ENCODE measurements around the gene BMPR1A.

Gene BMPR1A

DNA sequence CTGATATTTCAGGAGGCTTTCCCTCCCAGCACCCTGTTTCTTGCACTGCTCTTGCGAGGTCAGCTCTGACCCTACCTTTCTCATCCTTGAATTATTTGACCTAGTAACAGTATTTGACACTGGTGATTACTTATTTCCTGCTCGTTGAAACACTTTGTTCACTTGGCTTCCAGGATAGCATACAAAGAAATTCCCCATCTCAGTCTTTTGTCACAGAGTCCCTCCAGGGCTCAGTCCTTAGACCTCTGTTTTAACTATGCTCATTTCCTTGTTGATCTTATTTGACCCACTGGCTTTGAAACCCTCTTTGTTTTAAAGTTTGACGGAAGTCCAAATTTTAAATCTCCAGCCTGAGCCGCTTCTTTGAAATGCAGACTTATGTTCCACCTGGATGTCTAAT lies 29.9 kb downstream of the BMPR1A start:
- no peak for DNase-seq
- WGBS (ENCODE audit: insufficient coverage): 75% methylated on average over 4 of the region's 4 CpGs
- H3K4me3 ChIP-seq (ENCODE audit: control insufficient read depth in 1 of 7, extremely low read depth in 1 of 7, insufficient read depth in 4 of 7, low read depth in 2 of 7, low read length in 6 of 7): no peak overlapping the region
- H3K36me3 ChIP-seq (ENCODE audit: control insufficient read depth in 4 of 4, insufficient read depth in 4 of 4, low read length in 3 of 4): no peaks in the 10 kb centered on the region
- POLR2A ChIA-PET: no interaction called here
- CTCF ChIA-PET: no interaction called here
- peaks cover 0 to 10% (median 0%) of the 10 kb centered on the region in 5 experiments for H3K9me3 ChIP-seq (ENCODE audit: control extremely low read depth in 1 of 5, control insufficient read depth in 4 of 5, insufficient read depth in 2 of 5, low read depth in 1 of 5, low read length in 4 of 5)
- no peaks in the 10 kb centered on the region for H3K4me1 ChIP-seq (ENCODE audit: control extremely low read depth in 1 of 4, control insufficient read depth in 4 of 4, insufficient read depth in 4 of 4, low read length in 3 of 4)
- H3K27me3 ChIP-seq (replicated peaks in 2 of 5; ENCODE audit: control insufficient read depth in 4 of 5, insufficient read depth in 5 of 5, low read length in 4 of 5): peaks cover 0 to 5% (median 3%) of the 10 kb centered on the region in 5 experiments
- no peak overlapping the region for H3K27ac ChIP-seq (ENCODE audit: insufficient read depth in 1 of 2, low read depth in 1 of 2, low read length in 2 of 2, poor library complexity in 1 of 2, severe bottlenecking in 2 of 2)

DNA sequence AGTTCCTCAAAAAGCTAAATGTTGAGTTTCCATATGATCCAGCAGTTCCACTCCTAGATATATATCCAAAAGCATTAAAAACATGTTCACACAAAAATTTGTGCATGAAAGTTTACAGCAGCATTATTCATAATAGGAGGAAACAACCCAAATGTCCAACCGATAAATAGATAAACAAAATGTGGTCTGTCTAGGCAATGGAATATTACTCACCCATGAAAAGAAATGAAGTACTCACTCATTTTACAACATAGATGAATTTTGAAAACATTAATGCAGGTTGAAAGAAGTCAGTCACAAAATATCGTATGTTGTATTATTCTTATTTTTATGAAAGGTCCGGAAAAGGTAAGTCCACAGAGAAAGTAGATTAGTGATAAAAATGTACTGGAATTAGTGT lies 34.0 kb downstream of the BMPR1A start:
- Histone ChIP-seq H3K4me1 (ENCODE audit: control extremely low read depth in 1 of 4, control insufficient read depth in 4 of 4, insufficient read depth in 4 of 4, low read length in 3 of 4) (no peaks in the 10 kb centered on the region), H3K4me3 (ENCODE audit: control insufficient read depth in 1 of 7, extremely low read depth in 1 of 7, insufficient read depth in 4 of 7, low read depth in 2 of 7, low read length in 6 of 7) (no peak overlapping the region), H3K9me3 (ENCODE audit: control extremely low read depth in 1 of 5, control insufficient read depth in 4 of 5, insufficient read depth in 2 of 5, low read depth in 1 of 5, low read length in 4 of 5) (peaks cover 0 to 10% (median 0%) of the 10 kb centered on the region in 5 experiments), H3K27me3 (replicated peaks in 2 of 5; ENCODE audit: control insufficient read depth in 4 of 5, insufficient read depth in 5 of 5, low read length in 4 of 5) (peaks cover 0 to 7% (median 2%) of the 10 kb centered on the region in 5 experiments), H3K27ac (ENCODE audit: insufficient read depth in 1 of 2, low read depth in 1 of 2, low read length in 2 of 2, poor library complexity in 1 of 2, severe bottlenecking in 2 of 2) (no peak overlapping the region), H3K36me3 (ENCODE audit: control insufficient read depth in 4 of 4, insufficient read depth in 4 of 4, low read length in 3 of 4) (no peaks in the 10 kb centered on the region)
- 100% methylated on average over 1 of the region's 3 CpGs for WGBS (ENCODE audit: insufficient coverage)
- no peak for DNase-seq
- POLR2A ChIA-PET: no interaction called here
- CTCF ChIA-PET: no interaction called here

DNA sequence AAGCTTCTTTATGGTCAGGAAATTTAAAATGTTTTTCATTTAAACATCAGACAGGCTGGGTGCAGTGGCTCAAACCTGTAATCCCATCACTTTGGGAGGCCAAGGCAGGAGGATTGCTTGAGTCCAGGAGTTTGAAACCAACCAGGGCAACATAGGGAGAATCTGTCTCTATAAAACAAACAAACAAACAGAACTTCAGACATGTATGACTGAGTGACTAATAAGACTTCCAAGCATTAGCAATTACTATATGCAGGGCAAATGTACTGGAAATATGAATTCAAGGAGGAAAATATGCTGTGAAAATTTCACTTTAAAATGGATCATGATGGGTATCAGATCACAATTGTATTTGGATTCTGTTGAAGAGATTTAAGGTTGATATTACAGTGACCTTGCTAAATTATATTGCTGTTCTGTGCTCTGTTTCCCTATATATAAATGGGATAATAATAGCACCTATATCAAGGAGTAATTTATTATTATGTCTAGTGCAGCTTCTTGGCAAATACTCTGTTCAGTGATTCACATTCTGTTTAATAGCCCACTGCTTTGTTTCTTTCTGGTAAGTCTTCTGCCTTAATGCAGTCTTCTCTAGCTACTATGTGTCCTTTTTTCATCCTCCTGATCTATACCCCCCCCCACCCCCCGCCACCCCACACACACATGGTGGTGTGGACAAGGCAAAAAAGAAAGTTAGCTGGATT lies 36.2 kb downstream of the BMPR1A start:
- CTCF ChIA-PET: no interaction called here
- WGBS (ENCODE audit: insufficient coverage): no CpG with 5 or more reads among the region's 1 CpG
- DNase-seq: no peak
- Histone ChIP-seq H3K27me3 (replicated peaks in 2 of 5; ENCODE audit: control insufficient read depth in 4 of 5, insufficient read depth in 5 of 5, low read length in 4 of 5) (peaks cover 0 to 3% (median 0%) of the 10 kb centered on the region in 5 experiments), H3K27ac (ENCODE audit: insufficient read depth in 1 of 2, low read depth in 1 of 2, low read length in 2 of 2, poor library complexity in 1 of 2, severe bottlenecking in 2 of 2) (no peak overlapping the region), H3K36me3 (ENCODE audit: control insufficient read depth in 4 of 4, insufficient read depth in 4 of 4, low read length in 3 of 4) (no peaks in the 10 kb centered on the region), H3K4me3 (ENCODE audit: control insufficient read depth in 1 of 7, extremely low read depth in 1 of 7, insufficient read depth in 4 of 7, low read depth in 2 of 7, low read length in 6 of 7) (no peak overlapping the region), H3K4me1 (ENCODE audit: control extremely low read depth in 1 of 4, control insufficient read depth in 4 of 4, insufficient read depth in 4 of 4, low read length in 3 of 4) (no peaks in the 10 kb centered on the region), H3K9me3 (ENCODE audit: control extremely low read depth in 1 of 5, control insufficient read depth in 4 of 5, insufficient read depth in 2 of 5, low read depth in 1 of 5, low read length in 4 of 5) (peaks cover 0 to 4% (median 0%) of the 10 kb centered on the region in 5 experiments)
- POLR2A ChIA-PET: no interaction called here

DNA sequence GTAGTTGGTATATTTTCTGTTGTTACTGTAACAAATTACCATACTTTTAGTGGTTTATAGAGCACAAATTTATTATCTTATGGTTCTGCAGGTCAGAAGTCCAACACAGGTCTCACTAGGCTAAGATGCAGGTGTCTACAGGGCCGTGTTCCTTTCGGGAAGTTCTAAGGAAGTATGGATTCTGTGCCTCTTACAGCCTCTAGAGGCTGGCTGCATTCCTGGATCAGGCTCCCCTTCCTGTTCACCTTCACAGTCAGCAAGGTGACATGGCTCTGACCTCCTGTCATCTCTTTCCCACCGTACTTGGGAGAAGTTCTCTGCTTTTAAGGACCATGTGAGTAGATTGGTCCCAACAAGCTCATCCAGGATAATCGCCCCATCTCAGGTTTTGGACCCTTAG lies 37.3 kb downstream of the BMPR1A start:
- 94% methylated on average over 2 of the region's 4 CpGs for WGBS (ENCODE audit: insufficient coverage)
- DNase-seq: no peak
- H3K36me3 ChIP-seq (ENCODE audit: control insufficient read depth in 4 of 4, insufficient read depth in 4 of 4, low read length in 3 of 4): no peaks in the 10 kb centered on the region
- H3K9me3 ChIP-seq (ENCODE audit: control extremely low read depth in 1 of 5, control insufficient read depth in 4 of 5, insufficient read depth in 2 of 5, low read depth in 1 of 5, low read length in 4 of 5): no peaks in the 10 kb centered on the region
- CTCF ChIA-PET: no interaction called here
- POLR2A ChIA-PET: no interaction called here
- H3K27me3 ChIP-seq (replicated peaks in 2 of 5; ENCODE audit: control insufficient read depth in 4 of 5, insufficient read depth in 5 of 5, low read length in 4 of 5): peaks cover 0 to 3% (median 0%) of the 10 kb centered on the region in 5 experiments
- no peak overlapping the region for H3K4me3 ChIP-seq (ENCODE audit: control insufficient read depth in 1 of 7, extremely low read depth in 1 of 7, insufficient read depth in 4 of 7, low read depth in 2 of 7, low read length in 6 of 7)
- H3K27ac ChIP-seq (ENCODE audit: insufficient read depth in 1 of 2, low read depth in 1 of 2, low read length in 2 of 2, poor library complexity in 1 of 2, severe bottlenecking in 2 of 2): no peak overlapping the region
- H3K4me1 ChIP-seq (ENCODE audit: control extremely low read depth in 1 of 4, control insufficient read depth in 4 of 4, insufficient read depth in 4 of 4, low read length in 3 of 4): no peaks in the 10 kb centered on the region

DNA sequence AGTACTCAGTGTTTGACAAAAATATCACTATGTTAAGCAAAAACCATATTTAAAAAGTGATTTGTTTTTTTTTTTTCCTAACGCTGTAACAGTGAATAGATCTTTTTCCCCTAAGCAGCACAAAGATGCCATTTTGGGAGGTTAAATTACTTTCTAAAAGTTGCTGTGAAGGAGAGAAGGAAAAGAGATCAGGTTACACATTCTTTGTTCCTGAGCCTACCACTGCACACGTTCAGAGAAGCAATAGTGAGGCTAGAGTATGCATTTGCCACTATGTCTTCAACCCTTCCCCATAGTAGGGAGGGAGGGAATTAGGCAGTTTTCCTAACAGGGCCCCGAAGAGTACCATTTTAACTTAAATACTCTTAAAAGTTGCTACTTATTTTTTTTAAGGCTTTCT lies 38.9 kb downstream of the BMPR1A start:
- DNase-seq: no peak
- no CpG with 5 or more reads among the region's 3 CpGs for whole genome bisulfite sequencing (ENCODE audit: insufficient coverage)
- H3K4me3 ChIP-seq (ENCODE audit: control insufficient read depth in 1 of 7, extremely low read depth in 1 of 7, insufficient read depth in 4 of 7, low read depth in 2 of 7, low read length in 6 of 7): no peak overlapping the region
- H3K27ac ChIP-seq (ENCODE audit: insufficient read depth in 1 of 2, low read depth in 1 of 2, low read length in 2 of 2, poor library complexity in 1 of 2, severe bottlenecking in 2 of 2): no peak overlapping the region
- H3K36me3 ChIP-seq (ENCODE audit: control insufficient read depth in 4 of 4, insufficient read depth in 4 of 4, low read length in 3 of 4): no peaks in the 10 kb centered on the region
- H3K27me3 ChIP-seq (replicated peaks in 2 of 5; ENCODE audit: control insufficient read depth in 4 of 5, insufficient read depth in 5 of 5, low read length in 4 of 5): peaks cover 0 to 3% (median 2%) of the 10 kb centered on the region in 5 experiments
- no peaks in the 10 kb centered on the region for H3K9me3 ChIP-seq (ENCODE audit: control extremely low read depth in 1 of 5, control insufficient read depth in 4 of 5, insufficient read depth in 2 of 5, low read depth in 1 of 5, low read length in 4 of 5)
- CTCF ChIA-PET: no interaction called here
- no peaks in the 10 kb centered on the region for H3K4me1 ChIP-seq (ENCODE audit: control extremely low read depth in 1 of 4, control insufficient read depth in 4 of 4, insufficient read depth in 4 of 4, low read length in 3 of 4)
- POLR2A ChIA-PET: no interaction called here

DNA sequence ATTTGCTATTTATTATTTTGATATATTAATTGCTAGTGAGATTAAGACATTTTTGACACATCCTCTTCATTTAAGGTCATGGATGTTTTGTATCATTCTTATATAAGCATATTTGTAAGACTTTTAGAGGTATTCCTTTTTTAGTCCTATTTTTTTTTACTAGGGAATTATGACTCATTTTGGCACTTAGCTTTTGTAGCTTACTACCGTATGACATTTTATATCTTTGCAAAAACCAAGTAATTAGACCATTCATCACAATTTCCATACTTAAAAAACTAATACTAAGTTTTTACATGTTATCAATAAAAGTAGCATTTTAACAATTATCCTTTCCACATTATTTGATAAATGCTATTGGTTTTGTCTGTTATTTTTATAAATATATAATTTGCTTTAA lies 41.6 kb downstream of the BMPR1A start:
- DNase-seq: no peak
- ChIA-PET POLR2A (no interaction called here), CTCF (no interaction called here)
- Histone ChIP-seq H3K27me3 (replicated peaks in 2 of 5; ENCODE audit: control insufficient read depth in 4 of 5, insufficient read depth in 5 of 5, low read length in 4 of 5) (peaks cover 0 to 3% (median 2%) of the 10 kb centered on the region in 5 experiments), H3K4me3 (ENCODE audit: control insufficient read depth in 1 of 7, extremely low read depth in 1 of 7, insufficient read depth in 4 of 7, low read depth in 2 of 7, low read length in 6 of 7) (no peak overlapping the region), H3K9me3 (ENCODE audit: control extremely low read depth in 1 of 5, control insufficient read depth in 4 of 5, insufficient read depth in 2 of 5, low read depth in 1 of 5, low read length in 4 of 5) (no peaks in the 10 kb centered on the region), H3K27ac (ENCODE audit: insufficient read depth in 1 of 2, low read depth in 1 of 2, low read length in 2 of 2, poor library complexity in 1 of 2, severe bottlenecking in 2 of 2) (no peak overlapping the region), H3K4me1 (ENCODE audit: control extremely low read depth in 1 of 4, control insufficient read depth in 4 of 4, insufficient read depth in 4 of 4, low read length in 3 of 4) (no peaks in the 10 kb centered on the region), H3K36me3 (ENCODE audit: control insufficient read depth in 4 of 4, insufficient read depth in 4 of 4, low read length in 3 of 4) (no peaks in the 10 kb centered on the region)
- WGBS (ENCODE audit: insufficient coverage): no CpG with 5 or more reads among the region's 1 CpG

DNA sequence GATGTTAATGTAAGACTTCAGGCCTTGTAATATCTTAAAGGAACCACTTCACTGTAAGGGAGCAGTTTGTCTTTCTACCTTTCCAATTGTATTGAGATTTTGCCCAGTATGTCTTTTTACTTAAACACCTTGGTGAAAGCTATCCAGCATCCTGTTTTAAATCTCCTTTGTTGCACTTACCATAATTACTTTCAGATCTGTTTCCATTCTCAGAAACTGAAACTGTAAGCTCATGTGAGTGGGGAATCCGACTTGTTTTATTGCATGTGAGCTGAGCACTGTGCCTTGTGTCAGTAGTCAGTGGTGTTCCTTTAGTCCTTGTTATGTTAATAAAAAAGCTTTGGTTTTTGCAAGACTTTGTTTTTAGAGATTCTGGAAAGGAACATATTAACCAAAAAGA lies 42.2 kb downstream of the BMPR1A start:
- Histone ChIP-seq H3K9me3 (ENCODE audit: control extremely low read depth in 1 of 5, control insufficient read depth in 4 of 5, insufficient read depth in 2 of 5, low read depth in 1 of 5, low read length in 4 of 5) (no peaks in the 10 kb centered on the region), H3K27ac (ENCODE audit: insufficient read depth in 1 of 2, low read depth in 1 of 2, low read length in 2 of 2, poor library complexity in 1 of 2, severe bottlenecking in 2 of 2) (no peak overlapping the region), H3K4me3 (ENCODE audit: control insufficient read depth in 1 of 7, extremely low read depth in 1 of 7, insufficient read depth in 4 of 7, low read depth in 2 of 7, low read length in 6 of 7) (no peak overlapping the region), H3K4me1 (ENCODE audit: control extremely low read depth in 1 of 4, control insufficient read depth in 4 of 4, insufficient read depth in 4 of 4, low read length in 3 of 4) (no peaks in the 10 kb centered on the region), H3K27me3 (replicated peaks in 2 of 5; ENCODE audit: control insufficient read depth in 4 of 5, insufficient read depth in 5 of 5, low read length in 4 of 5) (peaks cover 0 to 3% (median 2%) of the 10 kb centered on the region in 5 experiments), H3K36me3 (ENCODE audit: control insufficient read depth in 4 of 4, insufficient read depth in 4 of 4, low read length in 3 of 4) (no peaks in the 10 kb centered on the region)
- CTCF ChIA-PET: interaction anchor here (0.7 kb wide), 1 partner anchor 29 kb away, joined by 3 read pairs; no protein-coding TSS in a partner anchor
- WGBS (ENCODE audit: insufficient coverage): 100% methylated on average over 1 of the region's 1 CpG
- no peak for DNase-seq
- POLR2A ChIA-PET: no interaction called here

All from common myeloid progenitor, CD34-positive (primary cell).